Liver (tissue), 9 donors: ENCODE data around the gene SPOUT1. TPM values are rescaled to one million over a fixed set of nuclear protein-coding genes. Genes with fewer than 3 reads are reported as not detected.

Experiments
- DNase-seq: peaks from one replicate; pipeline ENCODE4 v3.0.0-alpha.2; 2017; ENCODE audit warnings: low spot score
- H3K27ac ChIP-seq, 2 donors: one replicate each; pipeline ENCODE4 v1.7.0; 2013; ENCODE audit warnings: inconsistent platforms in 2 of 2, low read length in 2 of 2, control low read depth in 1 of 2, low read depth in 1 of 2, mild to moderate bottlenecking in 1 of 2
- H3K27me3 ChIP-seq, 4 donors: one replicate each; pipeline versions ENCODE4 v1.6.1 to v1.7.0; 2013; ENCODE audit warnings: low read length in 3 of 4, inconsistent platforms in 1 of 4, mild to moderate bottlenecking in 1 of 4, moderate library complexity in 1 of 4; ENCODE audit not compliant: control insufficient read depth in 4 of 4, insufficient read depth in 4 of 4
- H3K36me3 ChIP-seq, 4 donors: one replicate each; pipeline versions ENCODE4 v1.6.1 to v1.7.0; 2013; ENCODE audit warnings: low read length in 3 of 4, mild to moderate bottlenecking in 3 of 4, low read depth in 1 of 4, moderate library complexity in 1 of 4; ENCODE audit not compliant: control insufficient read depth in 4 of 4, insufficient read depth in 3 of 4
- H3K4me1 ChIP-seq, 4 donors: one replicate each; pipeline versions ENCODE4 v1.6.1 to v1.7.0; 2013; ENCODE audit warnings: low read length in 3 of 4, mild to moderate bottlenecking in 3 of 4, moderate library complexity in 1 of 4; ENCODE audit not compliant: control insufficient read depth in 4 of 4, insufficient read depth in 4 of 4
- H3K4me3 ChIP-seq, 3 donors: one replicate each; pipeline versions ENCODE4 v1.6.1 to v1.7.0; 2013; ENCODE audit warnings: low read length in 3 of 3, control low read depth in 1 of 3, low read depth in 1 of 3, mild to moderate bottlenecking in 1 of 3
- H3K9ac ChIP-seq, 2 donors: one replicate each; pipeline ENCODE4 v1.7.0; 2013; ENCODE audit warnings: low read length in 2 of 2, mild to moderate bottlenecking in 2 of 2, moderate library complexity in 2 of 2, control low read depth in 1 of 2, low read depth in 1 of 2
- H3K9me3 ChIP-seq, 4 donors: one replicate each; pipeline versions ENCODE4 v1.6.1 to v1.7.0; 2013; ENCODE audit warnings: low read length in 3 of 4; ENCODE audit not compliant: control insufficient read depth in 4 of 4
- CTCF ChIP-seq: fragments of 150-350 bp; IDR thresholded peaks from 2 replicates; pipeline ENCODE4 v1.5.1; 2017; ENCODE audit warnings: improper control_type of control experiment, low read depth, low read length; ENCODE audit not compliant: missing input control
- EGR1 ChIP-seq, 2 donors: IDR thresholded peaks; 2 replicates each; pipeline ENCODE4 v1.6.1; 2016 to 2018; ENCODE audit warnings: antibody characterized with exemption in 2 of 2, low read depth in 2 of 2
- FOXA1 ChIP-seq: IDR thresholded peaks from 2 replicates; pipeline ENCODE4 v1.6.1; 2016; ENCODE audit warnings: antibody characterized with exemption
- FOXA2 ChIP-seq: IDR thresholded peaks from 2 replicates; pipeline ENCODE4 v1.6.1; 2016; ENCODE audit warnings: antibody characterized with exemption
- HNF4A ChIP-seq, 2 donors: conservative IDR thresholded peaks; 2 replicates each; pipeline ENCODE4 v1.6.1; 2016; ENCODE audit warnings: antibody characterized with exemption in 2 of 2, mild to moderate bottlenecking in 2 of 2
- HNF4G ChIP-seq: IDR thresholded peaks from 2 replicates; pipeline ENCODE4 v1.6.1; 2016; ENCODE audit warnings: antibody characterized with exemption
- JUND ChIP-seq, 2 donors: IDR thresholded peaks; 2 replicates each; pipeline ENCODE4 v1.6.1; 2016; ENCODE audit warnings: antibody characterized with exemption in 2 of 2
- MAX ChIP-seq: IDR thresholded peaks from 2 replicates; pipeline ENCODE4 v1.6.1; 2016; ENCODE audit warnings: antibody characterized with exemption
- NR2F2 ChIP-seq: IDR thresholded peaks from 2 replicates; pipeline ENCODE4 v1.6.1; 2016; ENCODE audit warnings: antibody characterized with exemption
- RAD21 ChIP-seq, 2 donors: IDR thresholded peaks; 2 replicates each; pipeline ENCODE4 v1.6.1; 2016; ENCODE audit warnings: antibody characterized with exemption in 2 of 2, mild to moderate bottlenecking in 2 of 2
- REST ChIP-seq: IDR thresholded peaks from 2 replicates; pipeline ENCODE4 v1.6.1; 2016; ENCODE audit warnings: antibody characterized with exemption, mild to moderate bottlenecking
- RXRA ChIP-seq, 2 donors: IDR thresholded peaks; 2 replicates each; pipeline ENCODE4 v1.6.1; 2017 to 2018; ENCODE audit warnings: antibody characterized with exemption in 2 of 2, mild to moderate bottlenecking in 1 of 2
- YY1 ChIP-seq: IDR thresholded peaks from 2 replicates; pipeline ENCODE4 v1.6.1; 2016; ENCODE audit warnings: antibody characterized with exemption, mild to moderate bottlenecking
- WGBS: extraction: QIAGEN DNeasy Blood & Tissue Kit; methylation state at CpG from one replicate; pipeline ENCODE4 v1.1.7; 2013; 5-methylcytosine and 5-hydroxymethylcytosine counted together
- polyA plus RNA-seq, 2 donors: library from polyadenylated mRNA; stranded (reverse) in 1 of 2; unstranded in 1 of 2; fragments of 200-250 nt in 1 of 2; fragments of >200 nt in 1 of 2; fragmentation: Nextera tagmentation in 1 of 2; extraction: Ambion mirVana in 1 of 2; gene quantifications; one replicate each; pipeline versions ENCODE4 v1.2.1 to v1.2.3, GENCODE V29; 2013 to 2015
- total RNA-seq, 2 donors: library from RNA; depleted of rRNA; stranded (reverse); fragments of >200 nt; gene quantifications; one replicate each; pipeline ENCODE4 v1.2.3, GENCODE V29; 2014
- TF ChIP-seq, protein P1 (sequence below): IDR thresholded peaks from 2 replicates; pipeline ENCODE4 v1.6.1; 2016; ENCODE audit warnings: antibody characterized with exemption
- donor health status: healthy.
- donor health status: healthy.
- donor health status: healthy.
- donor health status: healthy.
- donor health status: healthy.

SPOUT1 gene
- total and polyA plus RNA-seq, 4 donors, result 9.0 to 30.1 (median 14.5) TPM

- H3K36me3 ChIP-seq, result peaks cover 0 to 37% (median 15%) of the 10 kb centered on the region in 4 donors
- H3K9me3 ChIP-seq, result no peaks in the 10 kb centered on the region
- no peak overlapping the region for H3K27ac ChIP-seq
- H3K9ac ChIP-seq, result no peak overlapping the region
- TF ChIP-seq, protein P1, sequence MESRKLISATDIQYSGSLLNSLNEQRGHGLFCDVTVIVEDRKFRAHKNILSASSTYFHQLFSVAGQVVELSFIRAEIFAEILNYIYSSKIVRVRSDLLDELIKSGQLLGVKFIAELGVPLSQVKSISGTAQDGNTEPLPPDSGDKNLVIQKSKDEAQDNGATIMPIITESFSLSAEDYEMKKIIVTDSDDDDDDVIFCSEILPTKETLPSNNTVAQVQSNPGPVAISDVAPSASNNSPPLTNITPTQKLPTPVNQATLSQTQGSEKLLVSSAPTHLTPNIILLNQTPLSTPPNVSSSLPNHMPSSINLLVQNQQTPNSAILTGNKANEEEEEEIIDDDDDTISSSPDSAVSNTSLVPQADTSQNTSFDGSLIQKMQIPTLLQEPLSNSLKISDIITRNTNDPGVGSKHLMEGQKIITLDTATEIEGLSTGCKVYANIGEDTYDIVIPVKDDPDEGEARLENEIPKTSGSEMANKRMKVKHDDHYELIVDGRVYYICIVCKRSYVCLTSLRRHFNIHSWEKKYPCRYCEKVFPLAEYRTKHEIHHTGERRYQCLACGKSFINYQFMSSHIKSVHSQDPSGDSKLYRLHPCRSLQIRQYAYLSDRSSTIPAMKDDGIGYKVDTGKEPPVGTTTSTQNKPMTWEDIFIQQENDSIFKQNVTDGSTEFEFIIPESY, result no peak
- no peak for TF ChIP-seq JUND (IDR thresholded peaks at IDR 0.05)
- TF ChIP-seq MAX, result no peak
- no peak for TF ChIP-seq NR2F2
- no peak for TF ChIP-seq RXRA (IDR thresholded peaks at IDR 0.05)
- no peak for TF ChIP-seq EGR1 (IDR thresholded peaks at IDR 0.05; ENCODE audit: low read depth in 2 of 2)
- TF ChIP-seq HNF4G, result no peak
- TF ChIP-seq HNF4A (conservative IDR thresholded peaks at IDR 0.05), result no peak
- no peak for TF ChIP-seq REST
- TF ChIP-seq FOXA1, result no peak
- no peak for TF ChIP-seq YY1
- no peak for TF ChIP-seq FOXA2
- 93% methylated on average over 16 of the region's 16 CpGs for WGBS
- no peaks in the 10 kb centered on the region for H3K27me3 ChIP-seq
- peaks cover 19 to 45% (median 31%) of the 10 kb centered on the region in 4 donors for H3K4me1 ChIP-seq
- H3K4me3 ChIP-seq, result no peak overlapping the region
- DNase-seq, result no peak
Observed at GRCh38 chr9:128821584-128822406, 7.8 kb downstream of the SPOUT1 start.

DNA sequence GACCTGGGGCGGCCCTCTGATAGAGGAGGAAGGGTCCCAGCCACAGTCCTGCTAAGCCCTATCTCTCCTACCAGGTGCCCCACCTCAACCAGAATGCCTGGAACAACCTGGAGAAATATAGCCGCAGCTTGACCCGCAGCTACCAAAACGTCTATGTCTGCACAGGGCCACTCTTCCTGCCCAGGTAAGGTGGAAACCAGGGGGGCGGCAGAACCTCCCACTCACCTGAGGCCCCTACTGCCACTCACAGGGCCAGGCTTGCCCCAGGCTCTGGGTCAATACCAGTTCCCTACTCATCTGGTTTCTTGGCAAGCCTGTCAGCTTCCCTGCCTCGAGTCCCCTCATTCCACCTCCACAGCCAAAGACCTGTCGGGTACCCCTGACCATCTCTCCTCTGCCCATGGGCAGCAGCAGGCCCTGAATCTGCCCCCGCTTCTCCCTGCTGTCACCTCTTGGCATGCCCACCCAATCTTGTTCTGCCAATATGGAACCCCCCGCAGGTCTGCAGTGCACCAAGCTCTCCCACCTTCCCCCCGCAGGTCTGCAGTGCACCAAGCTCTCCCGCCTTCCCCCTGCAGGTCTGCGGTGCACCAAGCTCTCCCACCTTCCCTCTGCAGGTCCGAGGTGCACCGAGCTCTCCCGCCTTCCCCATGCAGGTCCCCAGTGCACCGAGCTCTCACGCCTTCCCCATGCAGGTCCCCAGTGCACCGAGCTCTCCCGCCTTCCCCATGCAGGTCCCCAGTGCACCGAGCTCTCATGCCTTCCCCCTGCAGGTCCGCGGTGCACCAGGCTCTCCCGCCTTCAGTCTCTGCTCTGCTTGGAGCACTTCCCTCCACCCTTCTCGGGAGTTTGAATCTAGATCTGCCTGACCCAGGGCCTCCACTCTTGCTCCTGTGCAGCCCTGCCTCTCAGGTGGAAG, 8.7 kb downstream of the SPOUT1 start:
- no peak overlapping the region for H3K4me3 ChIP-seq
- TF ChIP-seq, protein P1, result no peak
- TF ChIP-seq REST (no peak), NR2F2 (no peak), CTCF (no peak), RAD21 (IDR thresholded peaks at IDR 0.05) (no peak)
- no peaks in the 10 kb centered on the region for H3K9me3 ChIP-seq
- peaks cover 19 to 43% (median 29%) of the 10 kb centered on the region in 4 donors for H3K4me1 ChIP-seq
- no peak for DNase-seq
- 93% methylated on average over 24 of the region's 24 CpGs for WGBS
- H3K27ac ChIP-seq, result no peak overlapping the region
- H3K36me3 ChIP-seq, result peaks cover 0 to 31% (median 11%) of the 10 kb centered on the region in 4 donors
- no peaks in the 10 kb centered on the region for H3K27me3 ChIP-seq
- no peak overlapping the region for H3K9ac ChIP-seq
